ENCODE measurements around the gene RNU1-3.
"Not testable (repeated sequence)": the region's sequence is repeated elsewhere in the genome, so short reads cannot be mapped to it uniquely, and the experiment has no call there.

DNA sequence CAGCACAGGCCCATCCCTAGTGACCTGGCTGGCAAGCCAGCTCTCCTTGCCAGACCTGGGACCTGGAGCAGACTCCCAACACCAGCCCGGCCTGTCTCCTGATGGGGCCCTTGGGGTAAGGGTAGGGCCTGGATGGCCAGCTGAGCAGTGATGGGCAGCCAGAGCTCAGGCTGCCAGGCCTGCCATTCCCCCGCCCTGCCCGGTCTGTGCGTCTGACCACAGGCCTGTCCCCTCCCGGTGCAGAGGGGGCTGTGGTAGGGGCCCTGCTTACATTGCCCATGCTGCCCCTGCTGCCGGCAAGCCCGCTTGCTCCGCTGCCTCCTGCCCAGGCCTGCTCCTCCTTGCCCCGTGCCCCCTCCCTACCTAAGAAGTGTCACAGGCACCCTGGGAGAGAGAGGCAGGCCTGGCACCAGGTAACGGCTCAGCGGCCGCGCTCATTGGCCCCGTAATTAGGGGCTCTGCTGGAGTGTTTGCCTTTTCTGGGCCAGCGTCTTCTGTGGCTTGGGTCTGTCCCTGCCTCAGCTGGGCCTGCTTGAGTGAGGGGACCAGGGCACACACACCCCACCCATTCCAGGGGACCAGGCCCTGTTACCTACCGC lies 37.9 kb upstream of the RNU1-3 start:
- TF ChIP-seq POLR2A (IDR thresholded peaks at IDR 0.05), result not testable (repeated sequence)
- TF ChIP-seq, protein P1, sequence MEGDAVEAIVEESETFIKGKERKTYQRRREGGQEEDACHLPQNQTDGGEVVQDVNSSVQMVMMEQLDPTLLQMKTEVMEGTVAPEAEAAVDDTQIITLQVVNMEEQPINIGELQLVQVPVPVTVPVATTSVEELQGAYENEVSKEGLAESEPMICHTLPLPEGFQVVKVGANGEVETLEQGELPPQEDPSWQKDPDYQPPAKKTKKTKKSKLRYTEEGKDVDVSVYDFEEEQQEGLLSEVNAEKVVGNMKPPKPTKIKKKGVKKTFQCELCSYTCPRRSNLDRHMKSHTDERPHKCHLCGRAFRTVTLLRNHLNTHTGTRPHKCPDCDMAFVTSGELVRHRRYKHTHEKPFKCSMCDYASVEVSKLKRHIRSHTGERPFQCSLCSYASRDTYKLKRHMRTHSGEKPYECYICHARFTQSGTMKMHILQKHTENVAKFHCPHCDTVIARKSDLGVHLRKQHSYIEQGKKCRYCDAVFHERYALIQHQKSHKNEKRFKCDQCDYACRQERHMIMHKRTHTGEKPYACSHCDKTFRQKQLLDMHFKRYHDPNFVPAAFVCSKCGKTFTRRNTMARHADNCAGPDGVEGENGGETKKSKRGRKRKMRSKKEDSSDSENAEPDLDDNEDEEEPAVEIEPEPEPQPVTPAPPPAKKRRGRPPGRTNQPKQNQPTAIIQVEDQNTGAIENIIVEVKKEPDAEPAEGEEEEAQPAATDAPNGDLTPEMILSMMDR (IDR thresholded peaks at IDR 0.05), result not testable (repeated sequence)
